HL-60 (cell line): ENCODE measurements around the gene CYB5A.

Experiments
- DNase-seq, 2 experiments: peaks; one replicate each; pipeline ENCODE4 v3.0.0-alpha.2; 2010 to 2020; ENCODE audit warnings: low read depth in 1 of 2, low spot score in 1 of 2
- H3K27ac ChIP-seq: fragments of 250-450 bp; sonication (Bioruptor Pico); replicated peaks from 2 replicates; pipeline ENCODE4 v1.5.1; 2020; ENCODE audit warnings: mild to moderate bottlenecking, moderate library complexity
- H3K27me3 ChIP-seq: fragments of 250-450 bp; sonication (Bioruptor Pico); 2 replicates; pipeline ENCODE4 v1.5.1; 2021; ENCODE audit warnings: mild to moderate bottlenecking, moderate library complexity; ENCODE audit not compliant: insufficient read depth, poor library complexity, severe bottlenecking
- H3K4me3 ChIP-seq: replicated peaks from 2 replicates; pipeline ENCODE4 v1.5.1; 2011; ENCODE audit warnings: mild to moderate bottlenecking, control low read depth, low read length; ENCODE audit not compliant: insufficient read depth
- GABPA ChIP-seq: IDR thresholded peaks from 2 replicates; pipeline ENCODE4 v1.6.1; 2012; ENCODE audit warnings: low read depth
- POLR2AphosphoS5 ChIP-seq: IDR thresholded peaks from 2 replicates; pipeline ENCODE4 v1.6.1; 2012; ENCODE audit warnings: low read depth
- REST ChIP-seq: IDR thresholded peaks from 2 replicates; pipeline ENCODE4 v1.6.1; 2012; ENCODE audit warnings: low read depth; ENCODE audit not compliant: insufficient replicate concordance
- SPI1 ChIP-seq: IDR thresholded peaks from 2 replicates; pipeline ENCODE4 v1.6.1; 2012; ENCODE audit warnings: low read depth, mild to moderate bottlenecking, borderline replicate concordance
- TF ChIP-seq, protein P1 (sequence below): IDR thresholded peaks from one replicate; pipeline ENCODE4 v1.5.1; 2011; ENCODE audit warnings: low read length, control low read depth, inconsistent platforms; ENCODE audit not compliant: insufficient read depth

The CYB5A gene

DNA sequence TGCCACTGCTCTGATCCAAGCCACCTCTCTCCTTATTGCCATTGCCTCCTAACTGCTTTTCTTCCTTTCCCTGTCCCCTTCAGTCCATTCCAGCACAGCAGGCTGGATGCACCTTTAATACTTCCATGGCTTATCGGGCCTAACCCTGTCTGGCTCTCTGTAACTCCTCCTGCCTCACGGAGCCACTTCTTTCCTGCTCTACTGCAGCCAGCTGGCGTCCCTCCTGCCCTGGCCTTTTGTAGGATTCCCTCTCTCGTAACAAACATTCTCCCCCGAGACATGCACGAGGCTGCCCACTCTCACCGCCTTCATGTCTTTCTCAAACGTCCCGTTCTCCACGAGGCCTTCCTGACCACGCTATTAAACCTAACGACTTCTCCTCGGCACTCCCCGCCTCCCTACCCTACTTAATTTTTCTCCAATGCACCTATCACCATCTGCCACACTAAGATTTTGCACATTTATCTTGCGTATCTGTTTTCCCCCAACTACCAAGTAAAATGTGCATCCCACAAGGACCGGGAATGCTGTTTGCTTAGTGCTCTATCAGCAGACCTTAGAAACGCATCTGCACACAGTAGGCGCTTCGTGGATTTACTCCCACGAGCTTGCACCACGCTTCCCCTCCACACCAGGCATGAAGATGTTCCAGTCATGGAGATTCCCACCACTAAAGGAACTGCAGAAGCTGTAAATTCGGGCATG is 23.1 kb upstream of the CYB5A start:
- TF ChIP-seq POLR2AphosphoS5 (no peak), REST (no peak), SPI1 (no peak), GABPA (no peak)
- TF ChIP-seq, protein P1, sequence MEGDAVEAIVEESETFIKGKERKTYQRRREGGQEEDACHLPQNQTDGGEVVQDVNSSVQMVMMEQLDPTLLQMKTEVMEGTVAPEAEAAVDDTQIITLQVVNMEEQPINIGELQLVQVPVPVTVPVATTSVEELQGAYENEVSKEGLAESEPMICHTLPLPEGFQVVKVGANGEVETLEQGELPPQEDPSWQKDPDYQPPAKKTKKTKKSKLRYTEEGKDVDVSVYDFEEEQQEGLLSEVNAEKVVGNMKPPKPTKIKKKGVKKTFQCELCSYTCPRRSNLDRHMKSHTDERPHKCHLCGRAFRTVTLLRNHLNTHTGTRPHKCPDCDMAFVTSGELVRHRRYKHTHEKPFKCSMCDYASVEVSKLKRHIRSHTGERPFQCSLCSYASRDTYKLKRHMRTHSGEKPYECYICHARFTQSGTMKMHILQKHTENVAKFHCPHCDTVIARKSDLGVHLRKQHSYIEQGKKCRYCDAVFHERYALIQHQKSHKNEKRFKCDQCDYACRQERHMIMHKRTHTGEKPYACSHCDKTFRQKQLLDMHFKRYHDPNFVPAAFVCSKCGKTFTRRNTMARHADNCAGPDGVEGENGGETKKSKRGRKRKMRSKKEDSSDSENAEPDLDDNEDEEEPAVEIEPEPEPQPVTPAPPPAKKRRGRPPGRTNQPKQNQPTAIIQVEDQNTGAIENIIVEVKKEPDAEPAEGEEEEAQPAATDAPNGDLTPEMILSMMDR: no peak
- DNase-seq: no peak
- H3K27me3 ChIP-seq: peaks cover under 1% of the 10 kb centered on the region
- H3K4me3 ChIP-seq: no peak overlapping the region
- no peak overlapping the region for H3K27ac ChIP-seq

- no peak for DNase-seq
- Histone ChIP-seq H3K27ac (no peak overlapping the region), H3K27me3 (peaks cover 6% of the 10 kb centered on the region), H3K4me3 (no peak overlapping the region)
- TF ChIP-seq GABPA (no peak), SPI1 (no peak), POLR2AphosphoS5 (no peak), REST (no peak)
- TF ChIP-seq, protein P1: no peak
Measured at GRCh38 chr18:74311000-74311399, 19.2 kb upstream of the CYB5A start.

DNA sequence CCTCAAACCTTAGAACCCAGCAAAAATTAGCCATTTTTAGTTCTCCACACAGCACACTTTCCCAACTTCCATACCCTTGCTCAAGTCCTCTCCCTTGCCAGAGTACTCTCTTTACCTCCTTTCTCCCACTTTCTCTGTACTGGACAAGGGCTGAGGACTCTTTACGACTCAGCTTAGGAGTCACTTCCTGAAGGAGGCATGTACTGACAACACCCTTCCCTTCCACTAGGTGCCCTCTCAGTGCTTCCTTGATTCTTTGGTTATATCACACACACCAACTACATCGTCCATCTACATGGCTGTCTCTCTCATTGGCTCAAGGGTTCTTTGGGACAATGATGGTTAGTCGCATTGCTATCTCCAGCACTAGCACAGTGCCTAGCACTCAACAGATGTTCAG is 18.6 kb upstream of the CYB5A start:
- H3K4me3 ChIP-seq: no peak overlapping the region
- peaks cover 7% of the 10 kb centered on the region for H3K27me3 ChIP-seq
- no peak overlapping the region for H3K27ac ChIP-seq
- no peak for TF ChIP-seq REST
- TF ChIP-seq, protein P1: peak; percentile 19
- DNase-seq: peak in 1 of 2 experiments; percentile 63
